BLaER1 (cell line): ENCODE data around the gene HOXB2.

Experiments
- H3K27ac ChIP-seq: shearing (Covaris generic); formaldehyde crosslinking; 2 replicates; pipeline ENCODE4 v1.8.1; 2022
- H3K27me3 ChIP-seq: shearing (Covaris generic); formaldehyde crosslinking; 2 replicates; pipeline ENCODE4 v1.8.1; 2022
- H3K36me3 ChIP-seq: shearing (Covaris generic); formaldehyde crosslinking; 2 replicates; pipeline ENCODE4 v1.8.1; 2022
- H3K4me1 ChIP-seq: shearing (Covaris generic); formaldehyde crosslinking; 2 replicates; pipeline ENCODE4 v1.8.1; 2022
- H3K4me2 ChIP-seq: shearing (Covaris generic); formaldehyde crosslinking; 2 replicates; pipeline ENCODE4 v1.8.1; 2022
- H3K4me3 ChIP-seq: shearing (Covaris generic); formaldehyde crosslinking; 2 replicates; pipeline ENCODE4 v1.8.1; 2022
- H3K9ac ChIP-seq: shearing (Covaris generic); formaldehyde crosslinking; 2 replicates; pipeline ENCODE4 v1.8.1; 2022
- H3K9me3 ChIP-seq: shearing (Covaris generic); formaldehyde crosslinking; 2 replicates; pipeline ENCODE4 v1.8.1; 2022
- H4K20me1 ChIP-seq: shearing (Covaris generic); formaldehyde crosslinking; 2 replicates; pipeline ENCODE4 v1.8.1; 2022
- Cebpa-rat ChIP-seq: shearing (Covaris generic); IDR thresholded peaks from 2 replicates; pipeline ENCODE4 v1.8.1; 2022

HOXB2 gene

DNA sequence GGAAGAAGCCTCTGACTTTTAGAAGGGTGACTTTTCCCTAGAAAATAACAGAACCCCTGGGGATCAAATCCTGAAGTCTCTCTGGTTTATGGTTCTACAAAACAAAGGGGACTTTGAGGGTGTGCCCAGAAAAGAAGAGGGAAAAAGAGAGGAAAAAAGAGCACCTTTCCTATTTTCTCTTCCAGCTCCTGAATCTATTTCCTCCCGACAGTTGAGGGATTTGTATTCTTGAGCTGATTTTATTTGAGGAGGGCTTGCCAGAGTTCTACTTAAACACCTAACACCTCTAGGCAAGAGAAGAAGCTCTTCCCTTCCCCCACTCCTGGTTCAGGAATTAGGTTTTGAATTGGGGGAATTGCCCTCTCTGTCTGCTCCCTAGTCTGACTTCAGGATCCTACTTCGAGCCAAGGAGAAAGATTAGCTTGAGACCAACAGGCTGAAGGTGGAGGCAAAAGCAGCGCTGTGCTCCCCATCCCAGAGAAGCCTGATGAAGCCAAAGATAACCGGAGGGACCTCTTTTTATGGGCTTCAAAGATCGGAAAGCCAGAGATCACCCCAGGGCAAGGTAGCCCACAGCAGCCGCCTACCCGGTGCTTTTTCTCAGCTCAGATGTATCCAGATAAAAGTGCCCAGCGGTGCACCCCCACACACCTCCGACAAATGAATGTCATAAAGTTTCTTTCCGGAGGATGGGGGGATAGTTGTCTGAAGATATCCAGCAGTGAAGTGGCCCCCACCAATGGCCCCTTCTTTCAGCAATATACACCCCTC, 44.3 kb upstream of the HOXB2 start:
- H3K27me3 ChIP-seq = peaks cover 100% of the 10 kb centered on the region
- H3K36me3 ChIP-seq = no peaks in the 10 kb centered on the region
- no peak overlapping the region for H3K9ac ChIP-seq
- TF ChIP-seq Cebpa-rat = no peak
- no peak overlapping the region for H3K27ac ChIP-seq
- H4K20me1 ChIP-seq = peaks cover 94% of the 10 kb centered on the region
- no peaks in the 10 kb centered on the region for H3K9me3 ChIP-seq
- peaks cover 5% of the 10 kb centered on the region; the same call in 1 of the 2 replicates for H3K4me1 ChIP-seq
- no peak overlapping the region for H3K4me2 ChIP-seq
- no peak overlapping the region for H3K4me3 ChIP-seq

DNA sequence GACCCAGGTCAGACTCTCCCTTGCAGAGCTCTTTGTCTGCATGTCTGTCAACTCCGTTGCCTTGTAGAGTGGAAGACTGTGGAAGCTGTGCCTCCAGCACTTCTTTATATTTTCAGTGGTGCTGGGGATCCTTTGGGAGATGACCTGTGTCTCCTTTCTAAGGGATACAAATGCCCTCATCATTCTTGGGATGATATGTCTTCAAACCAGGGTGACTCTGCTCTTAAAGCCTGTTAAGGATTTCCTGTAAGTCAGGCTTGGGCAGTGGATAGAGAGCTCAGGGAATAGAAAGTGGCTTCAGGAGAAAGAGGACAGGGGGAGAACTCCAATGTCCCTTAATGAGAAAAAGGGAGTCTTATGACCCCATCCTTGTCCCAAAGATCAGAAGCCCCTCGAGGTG, 43.6 kb upstream of the HOXB2 start:
- Histone ChIP-seq H4K20me1 (peaks cover 97% of the 10 kb centered on the region), H3K4me2 (no peak overlapping the region), H3K9ac (no peak overlapping the region), H3K27ac (no peak overlapping the region), H3K27me3 (peaks cover 100% of the 10 kb centered on the region), H3K36me3 (no peaks in the 10 kb centered on the region), H3K4me3 (no peak overlapping the region), H3K9me3 (no peaks in the 10 kb centered on the region), H3K4me1 (peaks cover 5% of the 10 kb centered on the region; the same call in 1 of the 2 replicates)
- TF ChIP-seq Cebpa-rat = no peak

DNA sequence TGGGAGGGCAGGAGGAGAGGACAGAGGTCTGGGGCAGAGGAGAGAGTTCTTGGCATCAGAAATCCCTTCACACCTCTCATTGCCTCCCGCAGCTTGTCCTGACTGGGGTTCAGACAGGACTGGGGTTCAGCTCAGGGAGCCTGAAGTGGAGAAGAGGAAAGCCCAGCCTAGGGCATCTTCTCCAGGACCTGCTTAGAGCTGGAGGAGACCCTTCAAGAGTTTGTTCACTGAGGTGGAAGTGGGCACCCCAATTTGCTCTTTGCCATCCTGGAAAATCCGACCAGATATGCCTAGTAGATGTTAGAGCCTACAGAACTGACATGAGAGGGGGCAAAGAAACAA, 43.1 kb upstream of the HOXB2 start:
- Histone ChIP-seq H3K9ac (no peak overlapping the region), H4K20me1 (peaks cover 97% of the 10 kb centered on the region), H3K4me2 (no peak overlapping the region), H3K4me1 (peaks cover 5% of the 10 kb centered on the region; the same call in 1 of the 2 replicates), H3K4me3 (no peak overlapping the region), H3K27ac (no peak overlapping the region), H3K9me3 (no peaks in the 10 kb centered on the region), H3K36me3 (no peaks in the 10 kb centered on the region), H3K27me3 (peaks cover 100% of the 10 kb centered on the region)
- no peak for TF ChIP-seq Cebpa-rat

DNA sequence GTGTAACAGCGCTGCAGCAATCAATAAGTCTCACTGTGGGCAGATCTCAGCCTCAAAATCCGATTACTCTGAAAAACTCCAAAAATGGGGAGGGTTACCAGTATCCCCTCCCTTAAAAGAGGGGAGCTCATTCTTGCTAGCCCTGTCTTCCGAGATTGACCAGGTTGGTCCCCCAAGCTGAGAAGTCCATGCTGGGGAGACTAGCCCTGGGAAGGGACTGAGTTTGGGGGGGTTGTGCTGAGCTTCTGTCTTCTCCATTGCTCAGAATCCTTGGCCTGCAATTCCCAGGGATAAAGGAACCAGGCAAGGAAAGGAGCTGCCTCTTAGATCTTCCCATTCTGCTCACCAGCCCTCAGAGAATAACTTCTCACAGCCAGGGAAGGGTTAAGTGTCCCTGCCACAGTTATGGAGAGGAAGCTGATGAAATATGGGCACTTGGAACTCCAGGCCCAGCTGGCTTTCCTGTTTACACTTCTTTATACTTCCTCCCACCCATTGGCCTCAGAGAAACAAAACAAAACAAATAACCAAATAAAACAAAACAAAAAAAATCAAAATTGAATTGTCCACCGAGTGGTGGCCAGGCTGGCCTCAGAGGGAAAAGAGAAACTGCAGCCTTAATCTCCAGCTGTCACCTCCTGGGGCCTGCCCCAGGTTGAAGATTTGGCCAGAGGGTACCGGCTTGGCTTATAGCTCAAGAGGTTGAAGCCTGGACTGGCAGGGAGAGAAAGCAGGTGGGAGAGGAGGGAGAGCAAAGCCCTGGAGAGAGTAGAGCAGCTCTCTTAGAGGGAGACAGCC, 42.6 kb upstream of the HOXB2 start:
- H3K4me1 ChIP-seq = peaks cover 5% of the 10 kb centered on the region; the same call in 1 of the 2 replicates
- H3K9me3 ChIP-seq = no peaks in the 10 kb centered on the region
- peaks cover 97% of the 10 kb centered on the region for H4K20me1 ChIP-seq
- no peak overlapping the region for H3K4me2 ChIP-seq
- no peak overlapping the region for H3K27ac ChIP-seq
- H3K4me3 ChIP-seq = no peak overlapping the region
- peaks cover 100% of the 10 kb centered on the region for H3K27me3 ChIP-seq
- H3K9ac ChIP-seq = no peak overlapping the region
- no peak for TF ChIP-seq Cebpa-rat
- H3K36me3 ChIP-seq = no peaks in the 10 kb centered on the region

DNA sequence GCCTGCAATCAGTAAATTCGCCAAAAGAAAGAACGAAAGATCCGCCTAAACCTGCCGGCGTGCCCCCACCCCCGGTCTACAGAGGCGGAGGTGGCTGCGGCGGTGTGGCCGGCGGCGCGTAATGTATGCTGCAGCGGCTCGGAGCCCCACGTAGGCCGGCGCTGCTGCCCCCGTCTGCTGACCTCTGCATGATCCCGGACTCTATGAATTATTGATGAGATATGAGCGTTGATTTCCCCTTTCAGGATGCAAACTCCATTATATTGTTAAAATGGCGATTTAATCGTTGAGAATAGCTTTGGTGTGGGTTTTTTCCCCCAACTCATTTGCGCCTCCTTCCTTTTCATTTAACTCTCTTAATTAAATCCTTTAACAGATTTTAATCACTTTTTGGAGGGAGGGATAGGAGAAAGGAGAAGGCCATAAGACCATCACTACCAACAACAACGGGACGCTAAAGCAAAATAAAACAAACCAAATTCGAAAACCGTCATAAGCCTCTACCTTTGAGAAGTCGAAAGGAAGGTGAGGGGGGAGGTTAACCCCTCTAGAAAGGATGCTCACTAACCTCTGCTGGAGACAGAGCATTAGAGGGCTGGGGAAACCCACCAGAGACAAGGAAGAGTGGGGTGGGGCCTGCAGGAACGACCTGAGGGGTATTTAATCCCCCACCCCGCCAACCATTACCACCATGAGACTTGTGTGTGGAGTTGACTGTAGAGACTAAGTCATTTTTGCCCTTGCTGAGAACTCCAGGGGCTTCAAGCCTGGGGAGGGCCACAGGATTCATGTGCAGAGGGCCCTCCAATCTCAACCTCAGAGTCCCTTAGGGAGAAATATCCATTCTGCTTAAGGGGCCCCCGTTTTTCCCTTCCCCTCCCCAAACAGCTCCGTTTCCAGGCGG, 41.7 kb upstream of the HOXB2 start:
- peaks cover 10% of the 10 kb centered on the region; the same call in 1 of the 2 replicates for H3K4me1 ChIP-seq
- no peak overlapping the region for H3K27ac ChIP-seq
- H3K9me3 ChIP-seq = no peaks in the 10 kb centered on the region
- peaks cover 100% of the 10 kb centered on the region for H3K27me3 ChIP-seq
- H4K20me1 ChIP-seq = peaks cover 97% of the 10 kb centered on the region
- H3K4me3 ChIP-seq = no peak overlapping the region
- no peak overlapping the region for H3K4me2 ChIP-seq
- no peaks in the 10 kb centered on the region for H3K36me3 ChIP-seq
- TF ChIP-seq Cebpa-rat = no peak
- H3K9ac ChIP-seq = no peak overlapping the region

DNA sequence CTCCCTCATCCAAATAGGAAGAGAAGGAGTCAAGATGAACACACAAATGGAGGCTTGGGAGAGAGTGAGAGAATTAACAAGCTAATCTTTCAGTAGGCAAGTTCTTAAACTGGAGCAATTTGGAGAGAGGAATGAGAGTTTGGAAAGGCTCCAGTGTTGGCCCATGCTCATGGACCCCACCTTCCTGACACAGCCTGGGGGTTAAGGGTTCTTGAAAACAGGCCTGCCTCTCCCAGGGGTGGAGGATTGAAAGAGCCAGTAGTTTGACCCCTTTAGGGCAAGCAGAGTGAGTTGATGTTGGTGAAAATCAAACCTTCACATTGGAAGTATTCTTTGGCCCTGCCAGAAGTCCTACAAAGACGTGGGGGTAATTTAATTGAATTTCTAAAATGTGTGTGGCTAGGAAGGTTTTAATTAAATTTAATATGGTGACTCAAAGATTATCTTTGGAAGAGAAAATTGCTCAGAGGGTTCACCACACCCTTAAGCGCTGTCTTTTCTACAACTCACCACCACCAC, 39.4 kb upstream of the HOXB2 start:
- Histone ChIP-seq H3K9me3 (no peaks in the 10 kb centered on the region), H4K20me1 (peaks cover 97% of the 10 kb centered on the region), H3K36me3 (no peaks in the 10 kb centered on the region), H3K27ac (no peak overlapping the region), H3K4me3 (no peak overlapping the region), H3K9ac (no peak overlapping the region), H3K4me1 (peaks cover 10% of the 10 kb centered on the region; the same call in 1 of the 2 replicates), H3K27me3 (peaks cover 100% of the 10 kb centered on the region), H3K4me2 (no peak overlapping the region)
- TF ChIP-seq Cebpa-rat = no peak

DNA sequence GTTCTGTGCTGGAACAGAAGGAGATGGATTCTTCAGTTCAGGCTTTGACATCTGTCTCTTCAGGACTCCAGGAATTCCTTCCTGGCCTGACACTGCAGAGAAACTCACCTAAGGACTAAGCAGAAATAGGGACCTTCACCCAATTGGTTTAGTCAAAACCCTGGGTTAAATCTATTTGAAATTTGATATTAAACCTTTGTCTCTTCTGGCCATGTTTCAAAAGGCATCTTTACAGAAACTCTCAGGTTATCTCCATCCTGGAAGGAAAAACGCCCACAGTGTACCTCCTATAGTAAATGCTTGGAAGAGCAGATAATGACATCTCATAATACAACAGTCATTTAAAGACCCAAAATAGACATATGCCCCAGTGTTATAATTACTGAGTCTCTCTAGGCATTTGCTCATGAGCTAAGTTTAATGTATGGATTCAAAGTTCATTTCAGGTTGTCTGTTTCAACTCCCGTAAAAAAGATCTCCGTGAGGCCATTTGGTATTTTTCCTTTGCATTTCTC, 38.9 kb upstream of the HOXB2 start:
- Histone ChIP-seq H3K4me1 (peaks cover 10% of the 10 kb centered on the region; the same call in 1 of the 2 replicates), H4K20me1 (peaks cover 97% of the 10 kb centered on the region), H3K27ac (no peak overlapping the region), H3K4me2 (no peak overlapping the region), H3K36me3 (no peaks in the 10 kb centered on the region), H3K9me3 (no peaks in the 10 kb centered on the region), H3K27me3 (peaks cover 100% of the 10 kb centered on the region), H3K9ac (no peak overlapping the region), H3K4me3 (no peak overlapping the region)
- TF ChIP-seq Cebpa-rat = no peak

DNA sequence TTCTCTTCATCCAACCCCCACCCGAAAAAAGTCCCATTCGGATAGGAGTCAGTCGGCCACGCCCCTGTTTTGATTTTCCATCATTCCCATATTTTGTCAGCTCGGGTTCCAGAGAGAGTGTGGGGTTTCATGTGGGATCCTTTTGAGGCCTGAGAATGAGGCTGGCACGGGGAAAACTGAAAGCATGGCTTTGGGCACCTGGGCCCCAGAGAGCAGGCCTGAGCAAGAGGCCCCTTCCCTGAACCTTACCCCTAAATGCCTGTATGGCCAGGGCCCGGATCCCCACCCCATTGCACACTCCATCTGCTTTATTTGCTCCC, 37.8 kb upstream of the HOXB2 start:
- Histone ChIP-seq H3K9me3 (no peaks in the 10 kb centered on the region), H3K27ac (no peak overlapping the region), H4K20me1 (peaks cover 90% of the 10 kb centered on the region), H3K9ac (no peak overlapping the region), H3K36me3 (no peaks in the 10 kb centered on the region), H3K27me3 (peaks cover 100% of the 10 kb centered on the region), H3K4me2 (no peak overlapping the region), H3K4me3 (no peak overlapping the region), H3K4me1 (peaks cover 10% of the 10 kb centered on the region; the same call in 1 of the 2 replicates)
- no peak for TF ChIP-seq Cebpa-rat
